Measurements from ENCODE around the gene SMCP. TPM values are rescaled to one million over a fixed set of nuclear protein-coding genes. Genes with fewer than 3 reads are reported as not detected.

SMCP gene
- total RNA-seq, 6 experiments from 2014 or later, result not detected

- no peaks in the 10 kb centered on the region for H3K4me1 Mint-ChIP-seq (ENCODE audit: low read depth)
- no peaks in the 10 kb centered on the region for H3K27me3 Mint-ChIP-seq (ENCODE audit: insufficient read depth)
- H3K4me3 Mint-ChIP-seq, result no peak overlapping the region
- no peak for TF ChIP-seq CTCF (IDR thresholded peaks at IDR 0.05)
- DNase-seq, result no peak
- H3K27ac Mint-ChIP-seq, result no peak overlapping the region
- peaks cover 4% of the 10 kb centered on the region; the same call in 1 of the 2 replicates for H3K9me3 Mint-ChIP-seq
- H3K36me3 Mint-ChIP-seq (ENCODE audit: low read depth), result no peaks in the 10 kb centered on the region
Measured at GRCh38 chr1:152933196-152933595, 55.1 kb downstream of the SMCP start.

Other genes with a start within 250 kb of the SMCP start
- gene LCE2D, start 214.9 kb upstream of the SMCP start, total RNA-seq (2021; fragmentation: NEBNext Ultra II Directional; extraction: Animal tissue kit (Norgen Biotek cat#: 25700)), result not detected
- not detected for gene LCE2C, start 203.0 kb upstream of the SMCP start, total RNA-seq (2021; fragmentation: NEBNext Ultra II Directional; extraction: Animal tissue kit (Norgen Biotek cat#: 25700))
- not detected for gene LCE2B, start 192.2 kb upstream of the SMCP start, total RNA-seq (2021; fragmentation: NEBNext Ultra II Directional; extraction: Animal tissue kit (Norgen Biotek cat#: 25700))
- 10 to 100 TPM in 2 of 6 experiments, 1 to 10 TPM in 4; 2.1 to 21.0 (median 3.2) TPM for gene LCE2A, start 180.0 kb upstream of the SMCP start, total RNA-seq (2021; fragmentation: NEBNext Ultra II Directional; extraction: Animal tissue kit (Norgen Biotek cat#: 25700))
- gene LCE4A, start 170.2 kb upstream of the SMCP start, total RNA-seq (2021; fragmentation: NEBNext Ultra II Directional; extraction: Animal tissue kit (Norgen Biotek cat#: 25700)), result under 1 TPM in 1 of 6 experiments, not detected in 5; 0.31 TPM
- gene KPRP, start 120.3 kb upstream of the SMCP start, total RNA-seq (2021; fragmentation: NEBNext Ultra II Directional; extraction: Animal tissue kit (Norgen Biotek cat#: 25700)), result not detected
- gene LCE1F, start 103.2 kb upstream of the SMCP start, total RNA-seq (2021; fragmentation: NEBNext Ultra II Directional; extraction: Animal tissue kit (Norgen Biotek cat#: 25700)), result not detected
- not detected for gene LCE1E, start 92.1 kb upstream of the SMCP start, total RNA-seq (2021; fragmentation: NEBNext Ultra II Directional; extraction: Animal tissue kit (Norgen Biotek cat#: 25700))
- gene LCE1D, start 81.6 kb upstream of the SMCP start, total RNA-seq (2021; fragmentation: NEBNext Ultra II Directional; extraction: Animal tissue kit (Norgen Biotek cat#: 25700)), result not detected
- not detected for gene LCE1C, start 71.7 kb upstream of the SMCP start, total RNA-seq (2021; fragmentation: NEBNext Ultra II Directional; extraction: Animal tissue kit (Norgen Biotek cat#: 25700))
- not detected for gene LCE1B, start 66.4 kb upstream of the SMCP start, total RNA-seq (2021; fragmentation: NEBNext Ultra II Directional; extraction: Animal tissue kit (Norgen Biotek cat#: 25700))
- not detected for gene LCE1A, start 50.8 kb upstream of the SMCP start, total RNA-seq (2021; fragmentation: NEBNext Ultra II Directional; extraction: Animal tissue kit (Norgen Biotek cat#: 25700))
- not detected for gene LCE6A, start 35.5 kb upstream of the SMCP start, total RNA-seq (2021; fragmentation: NEBNext Ultra II Directional; extraction: Animal tissue kit (Norgen Biotek cat#: 25700))
- not detected for gene LCE7A, start 18.3 kb upstream of the SMCP start, total RNA-seq (2021; fragmentation: NEBNext Ultra II Directional; extraction: Animal tissue kit (Norgen Biotek cat#: 25700))
- gene IVL, start 30.2 kb downstream of the SMCP start, total RNA-seq (2021; fragmentation: NEBNext Ultra II Directional; extraction: Animal tissue kit (Norgen Biotek cat#: 25700)), result not detected
- gene SPRR5, start 68.9 kb downstream of the SMCP start, total RNA-seq (2021; fragmentation: NEBNext Ultra II Directional; extraction: Animal tissue kit (Norgen Biotek cat#: 25700)), result not detected
- not detected for gene SPRR4, start 92.3 kb downstream of the SMCP start, total RNA-seq (2021; fragmentation: NEBNext Ultra II Directional; extraction: Animal tissue kit (Norgen Biotek cat#: 25700))
- not detected for gene SPRR1A, start 105.8 kb downstream of the SMCP start, total RNA-seq (2021; fragmentation: NEBNext Ultra II Directional; extraction: Animal tissue kit (Norgen Biotek cat#: 25700))
- gene SPRR3, start 123.4 kb downstream of the SMCP start, total RNA-seq (2021; fragmentation: NEBNext Ultra II Directional; extraction: Animal tissue kit (Norgen Biotek cat#: 25700)), result not detected
- gene SPRR1B, start 152.9 kb downstream of the SMCP start, total RNA-seq (2021; fragmentation: NEBNext Ultra II Directional; extraction: Animal tissue kit (Norgen Biotek cat#: 25700)), result not detected
- not detected for gene SPRR2D, start 162.8 kb downstream of the SMCP start, total RNA-seq (2021; fragmentation: NEBNext Ultra II Directional; extraction: Animal tissue kit (Norgen Biotek cat#: 25700))
- gene SPRR2A, start 179.2 kb downstream of the SMCP start, total RNA-seq (2021; fragmentation: NEBNext Ultra II Directional; extraction: Animal tissue kit (Norgen Biotek cat#: 25700)), result not detected
- not detected for gene SPRR2B, start 193.3 kb downstream of the SMCP start, total RNA-seq (2021; fragmentation: NEBNext Ultra II Directional; extraction: Animal tissue kit (Norgen Biotek cat#: 25700))
- not detected for gene SPRR2E, start 216.2 kb downstream of the SMCP start, total RNA-seq (2021; fragmentation: NEBNext Ultra II Directional; extraction: Animal tissue kit (Norgen Biotek cat#: 25700))
- not detected for gene SPRR2F, start 235.2 kb downstream of the SMCP start, total RNA-seq (2021; fragmentation: NEBNext Ultra II Directional; extraction: Animal tissue kit (Norgen Biotek cat#: 25700))

All from HFFc6 (cell line).